ENCODE measurements around the gene PNISR. TPM values are rescaled to one million over a fixed set of nuclear protein-coding genes. Genes with fewer than 3 reads are reported as not detected.
A peak's percentile ranks its signal among the peaks of the same experiment; 100 is the strongest.

The PNISR gene
- total and polyA plus RNA-seq, 3 donors from 2014 or later = 57.7 to 184 (median 173) TPM

DNA sequence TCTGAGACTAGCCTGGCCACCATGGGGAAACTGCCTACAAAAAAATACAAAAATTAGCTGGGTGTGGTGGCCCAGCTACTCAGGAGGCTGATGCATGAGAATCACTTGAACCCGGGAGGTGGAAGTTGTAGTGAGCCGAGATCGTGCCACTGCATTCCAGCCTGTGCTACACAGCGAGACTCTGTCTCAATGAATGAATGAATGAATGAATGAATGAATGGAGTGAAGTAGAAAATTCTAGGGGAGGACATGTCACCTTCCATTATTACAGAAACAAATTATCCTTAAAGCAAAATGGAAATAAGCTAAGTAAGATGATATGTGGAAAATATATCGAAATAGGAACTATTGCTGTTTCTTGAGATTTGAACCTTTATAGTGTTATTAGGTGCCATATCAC lies 2.9 kb upstream of the PNISR start:
- H3K27ac ChIP-seq = no peak overlapping the region
- intact Hi-C loops (cut with DNase I; ENCODE audit: low total_unique reads) = no loop called here
- 94 to 96% methylated on average over 5 of the region's 5 CpGs for WGBS, 2 donors
- H3K4me3 ChIP-seq = no peak overlapping the region
- no peaks in the 10 kb centered on the region for H3K27me3 ChIP-seq
- H3K36me3 ChIP-seq (ENCODE audit: low read depth, missing control alignments) = no peaks in the 10 kb centered on the region
- H3K9me3 ChIP-seq = no peaks in the 10 kb centered on the region
- no peak for DNase-seq
- no peak for TF ChIP-seq CTCF (IDR thresholded peaks at IDR 0.05)
- TF ChIP-seq POLR2A (IDR thresholded peaks at IDR 0.05) = no peak
- H3K4me1 ChIP-seq = peaks cover 20% of the 10 kb centered on the region

- Histone ChIP-seq H3K9me3 (no peaks in the 10 kb centered on the region), H3K27me3 (no peaks in the 10 kb centered on the region), H3K36me3 (ENCODE audit: low read depth, missing control alignments) (no peaks in the 10 kb centered on the region), H3K27ac (peak overlapping the region; percentile 96 to 99), H3K4me3 (peak overlapping the region; percentile 87 to 92), H3K4me1 (peaks cover 21% of the 10 kb centered on the region)
- TF ChIP-seq CTCF (IDR thresholded peaks at IDR 0.05) (no peak), POLR2A (IDR thresholded peaks at IDR 0.05) (no peak)
- WGBS, 2 donors = 19 to 23% methylated on average over 4 of the region's 4 CpGs
- intact Hi-C loops (cut with DNase I; ENCODE audit: low total_unique reads) = no loop called here
- no peak for DNase-seq
Measured at GRCh38 chr6:99426451-99426757, 1.3 kb upstream of the PNISR start.

DNA sequence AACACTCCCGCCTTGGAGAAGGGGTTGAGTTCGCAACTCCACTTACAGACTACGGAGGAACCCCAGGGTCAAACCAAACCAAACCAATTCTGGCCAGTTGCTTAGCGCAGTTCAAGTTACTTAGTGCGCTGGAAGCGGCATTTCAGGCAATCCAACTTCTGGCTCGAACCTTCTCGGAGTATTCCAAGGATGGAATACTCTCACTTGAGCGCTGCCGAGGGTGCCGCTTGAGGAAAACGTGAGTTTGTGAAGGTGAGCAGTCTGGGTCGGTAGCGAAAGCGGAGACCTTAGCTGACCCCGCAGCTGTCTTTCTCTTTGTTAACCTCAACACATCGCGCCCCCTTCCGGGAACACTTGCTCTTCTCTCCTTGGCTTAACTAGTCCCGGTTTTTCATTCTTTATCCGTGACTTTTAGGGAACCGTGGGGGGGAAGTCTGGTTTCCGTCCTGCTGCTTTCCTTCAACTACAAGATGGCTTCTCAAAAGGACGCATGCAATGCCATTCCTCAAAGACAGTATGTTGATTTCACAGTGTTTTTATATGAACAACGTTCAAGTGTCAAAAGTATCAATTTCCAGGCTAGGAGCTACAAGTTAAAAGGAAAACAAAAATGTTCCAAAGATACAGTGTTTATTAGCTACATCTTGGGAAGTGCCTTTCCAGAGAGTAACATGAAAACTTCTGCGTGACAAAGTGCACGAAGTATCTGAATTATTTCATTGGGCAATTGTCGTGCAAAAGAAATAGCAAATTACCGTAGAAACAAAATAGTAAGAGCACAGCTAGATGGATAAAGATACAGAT lies 741 bp upstream of the PNISR start:
- no peaks in the 10 kb centered on the region for H3K36me3 ChIP-seq (ENCODE audit: low read depth, missing control alignments)
- peaks cover 21% of the 10 kb centered on the region for H3K4me1 ChIP-seq
- intact Hi-C loops (cut with DNase I; ENCODE audit: low total_unique reads) = no loop called here
- H3K27ac ChIP-seq = peak overlapping the region; percentile 96 to 99
- no peaks in the 10 kb centered on the region for H3K27me3 ChIP-seq
- H3K4me3 ChIP-seq = peak overlapping the region; percentile 87 to 92
- peak; percentile 94 for DNase-seq
- 0 to 2% methylated on average over 29 of the region's 29 CpGs for WGBS, 2 donors
- peak in 1 of 3 experiments; percentile 33 for TF ChIP-seq CTCF (IDR thresholded peaks at IDR 0.05)
- no peak for TF ChIP-seq POLR2A (IDR thresholded peaks at IDR 0.05)
- no peaks in the 10 kb centered on the region for H3K9me3 ChIP-seq

GRCh38 chr6:99424022-99424421 lies 1.1 kb downstream of the PNISR start:
- H3K27me3 ChIP-seq = no peaks in the 10 kb centered on the region
- no peak for DNase-seq
- H3K9me3 ChIP-seq = no peaks in the 10 kb centered on the region
- TF ChIP-seq CTCF (IDR thresholded peaks at IDR 0.05) (no peak), POLR2A (IDR thresholded peaks at IDR 0.05) (no peak)
- peak overlapping the region; percentile 87 to 92 for H3K4me3 ChIP-seq
- intact Hi-C loops (cut with DNase I; ENCODE audit: low total_unique reads) = no loop called here
- peak overlapping the region in 1 of 2 donors; percentile 99 for H3K27ac ChIP-seq
- H3K36me3 ChIP-seq (ENCODE audit: low read depth, missing control alignments) = no peaks in the 10 kb centered on the region
- peaks cover 21% of the 10 kb centered on the region for H3K4me1 ChIP-seq
- 33 to 43% methylated on average over 5 of the region's 5 CpGs for WGBS, 2 donors

GRCh38 chr6:99422912-99423311 lies 2.2 kb downstream of the PNISR start:
- intact Hi-C loops (cut with DNase I; ENCODE audit: low total_unique reads) = no loop called here
- Histone ChIP-seq H3K4me1 (peaks cover 21% of the 10 kb centered on the region), H3K4me3 (no peak overlapping the region), H3K27me3 (no peaks in the 10 kb centered on the region), H3K9me3 (no peaks in the 10 kb centered on the region), H3K36me3 (ENCODE audit: low read depth, missing control alignments) (no peaks in the 10 kb centered on the region), H3K27ac (no peak overlapping the region)
- 62 to 80% methylated on average over 6 of the region's 6 CpGs for WGBS, 2 donors
- TF ChIP-seq POLR2A (IDR thresholded peaks at IDR 0.05) (no peak), CTCF (IDR thresholded peaks at IDR 0.05) (no peak)
- DNase-seq = no peak

Measured in testis (tissue), 3 donors.